GM12864 (cell line): Measurements from ENCODE around the gene PASD1.
"Not testable (repeated sequence)": the region's sequence is repeated elsewhere in the genome, so short reads cannot be mapped to it uniquely, and the experiment has no call there.

Experiments used
- DNase-seq: peaks from one replicate; pipeline ENCODE4 v3.0.0-alpha.2; 2011; ENCODE audit warnings: low read depth
- H3K4me3 ChIP-seq: 2 replicates; pipeline ENCODE4 v1.5.1; 2011; ENCODE audit warnings: mild to moderate bottlenecking, low read depth, low read length, control low read depth
- TF ChIP-seq, protein P1 (sequence below): IDR thresholded peaks from 2 replicates; pipeline ENCODE4 v1.5.1; 2011; ENCODE audit warnings: low read depth, mild to moderate bottlenecking, moderate library complexity, low read length, control low read depth, inconsistent platforms; ENCODE audit errors: missing control alignments

Gene PASD1

DNA sequence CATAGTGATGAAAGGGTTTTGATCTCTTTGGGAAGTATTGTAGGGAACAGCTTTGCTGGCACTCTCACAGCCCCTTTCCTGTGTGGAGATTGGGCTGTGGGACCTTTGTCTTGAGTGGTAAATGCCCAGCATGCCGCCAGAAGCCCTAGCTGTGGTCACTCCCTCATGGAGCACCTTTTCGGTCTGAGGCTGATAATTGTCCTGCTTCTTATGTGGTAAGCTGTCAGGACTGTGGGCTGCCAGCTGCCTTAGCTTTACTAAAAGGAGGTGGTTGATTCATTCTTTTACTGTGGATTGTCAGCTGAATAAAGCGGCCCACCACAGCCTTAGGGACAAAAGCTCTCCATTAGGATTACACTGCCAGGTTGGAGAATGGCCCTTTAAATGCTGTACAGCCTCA is 7.1 kb downstream of the PASD1 start:
- no peak overlapping the region for H3K4me3 ChIP-seq
- TF ChIP-seq, protein P1, sequence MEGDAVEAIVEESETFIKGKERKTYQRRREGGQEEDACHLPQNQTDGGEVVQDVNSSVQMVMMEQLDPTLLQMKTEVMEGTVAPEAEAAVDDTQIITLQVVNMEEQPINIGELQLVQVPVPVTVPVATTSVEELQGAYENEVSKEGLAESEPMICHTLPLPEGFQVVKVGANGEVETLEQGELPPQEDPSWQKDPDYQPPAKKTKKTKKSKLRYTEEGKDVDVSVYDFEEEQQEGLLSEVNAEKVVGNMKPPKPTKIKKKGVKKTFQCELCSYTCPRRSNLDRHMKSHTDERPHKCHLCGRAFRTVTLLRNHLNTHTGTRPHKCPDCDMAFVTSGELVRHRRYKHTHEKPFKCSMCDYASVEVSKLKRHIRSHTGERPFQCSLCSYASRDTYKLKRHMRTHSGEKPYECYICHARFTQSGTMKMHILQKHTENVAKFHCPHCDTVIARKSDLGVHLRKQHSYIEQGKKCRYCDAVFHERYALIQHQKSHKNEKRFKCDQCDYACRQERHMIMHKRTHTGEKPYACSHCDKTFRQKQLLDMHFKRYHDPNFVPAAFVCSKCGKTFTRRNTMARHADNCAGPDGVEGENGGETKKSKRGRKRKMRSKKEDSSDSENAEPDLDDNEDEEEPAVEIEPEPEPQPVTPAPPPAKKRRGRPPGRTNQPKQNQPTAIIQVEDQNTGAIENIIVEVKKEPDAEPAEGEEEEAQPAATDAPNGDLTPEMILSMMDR, result no peak
- no peak for DNase-seq

DNA sequence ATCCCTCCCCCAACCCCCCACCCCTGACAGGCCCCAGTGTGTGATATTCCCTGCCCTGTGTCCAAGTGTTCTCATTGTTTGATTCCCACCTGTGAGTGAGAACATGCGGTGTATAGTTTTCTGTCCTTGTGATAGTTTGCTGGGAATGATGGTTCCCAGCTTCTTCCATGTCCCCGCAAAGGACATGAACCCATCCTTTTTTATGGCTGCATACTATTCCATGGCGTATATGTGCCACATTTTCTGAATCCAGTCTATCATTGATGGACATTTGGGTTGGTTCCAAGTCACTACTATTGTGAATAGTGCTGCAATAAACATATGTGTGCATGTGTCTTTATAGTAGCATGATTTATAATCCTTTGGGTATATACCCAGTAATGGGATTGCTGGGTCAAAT is 29.9 kb downstream of the PASD1 start:
- not testable (repeated sequence) for H3K4me3 ChIP-seq, DNase-seq

DNA sequence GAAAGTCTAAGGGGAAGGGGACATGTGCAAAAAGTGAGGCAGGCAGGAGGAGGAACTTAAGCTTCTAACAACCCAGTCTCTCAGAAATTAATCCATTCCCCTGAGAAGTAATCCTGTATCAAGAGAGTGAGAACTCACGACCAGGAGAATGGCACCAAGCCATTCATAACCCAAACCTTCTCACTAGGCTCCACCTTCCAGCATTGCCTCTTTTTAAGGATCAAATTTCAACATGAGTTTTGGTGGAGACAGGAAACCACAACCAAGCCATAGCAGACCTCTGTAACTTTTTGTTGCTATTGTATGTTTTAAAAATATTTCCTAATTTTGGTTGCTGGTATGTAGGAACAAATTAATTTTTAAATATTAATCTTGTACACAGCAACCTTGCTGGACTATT is 32.8 kb downstream of the PASD1 start:
- H3K4me3 ChIP-seq, result no peak overlapping the region
- DNase-seq, result no peak
- TF ChIP-seq, protein P1, result no peak

DNA sequence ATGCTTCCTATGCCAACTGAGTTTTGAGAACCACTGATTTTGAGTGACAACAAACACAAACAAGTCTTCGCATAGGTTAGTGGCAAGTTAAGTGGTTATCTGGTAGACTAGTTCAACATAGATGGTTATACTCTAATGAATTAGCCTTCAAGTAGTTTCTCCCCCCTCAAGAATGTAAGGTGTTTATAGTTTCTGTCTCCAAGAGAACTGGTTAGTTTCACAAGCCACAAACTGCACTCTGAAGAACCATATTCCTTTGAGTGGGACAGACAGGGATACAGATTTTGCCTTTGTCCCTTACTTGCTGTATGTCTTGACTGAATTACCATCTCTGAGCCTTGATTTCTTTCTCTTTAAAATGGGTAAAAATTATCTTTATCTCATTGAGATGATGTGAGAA is 41.5 kb downstream of the PASD1 start:
- DNase-seq, result no peak
- no peak overlapping the region for H3K4me3 ChIP-seq
- TF ChIP-seq, protein P1, result no peak

DNA sequence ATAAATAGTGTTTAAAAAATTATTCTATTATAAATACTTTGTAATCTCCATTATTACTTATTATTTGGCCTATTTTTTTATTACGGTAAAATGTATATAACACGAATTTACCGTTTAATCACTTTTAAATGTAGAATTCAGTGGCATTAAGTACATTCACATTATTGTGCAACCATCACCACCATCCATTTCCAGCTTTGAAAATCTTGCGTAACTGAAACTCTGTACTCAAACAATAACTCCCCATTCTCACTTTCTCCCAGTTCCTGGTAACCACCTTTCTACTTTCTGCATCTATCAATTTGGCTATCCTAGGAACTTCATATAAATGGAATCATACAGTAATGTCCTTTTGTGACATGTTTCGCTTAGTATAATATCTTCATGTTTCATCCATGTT is 45.7 kb downstream of the PASD1 start:
- TF ChIP-seq, protein P1, result no peak
- DNase-seq, result no peak
- H3K4me3 ChIP-seq, result no peak overlapping the region

DNA sequence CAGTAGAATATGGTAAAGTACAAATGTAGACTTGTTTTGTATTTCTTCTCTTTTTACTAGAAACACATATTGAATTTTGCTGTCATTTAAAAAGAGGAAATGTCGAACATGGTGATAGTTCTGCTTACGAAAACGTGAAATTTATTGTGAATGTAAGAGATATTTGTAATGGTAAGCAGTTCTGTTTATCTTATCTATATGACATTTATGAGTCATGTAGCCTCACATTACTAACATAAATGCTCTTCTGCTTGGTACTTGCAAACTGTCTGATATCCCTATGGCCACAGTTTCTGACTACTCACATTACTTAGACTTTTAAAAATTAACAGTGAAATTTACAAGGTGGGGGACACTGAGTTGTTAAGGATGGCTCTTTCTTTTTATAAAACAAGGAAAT is 57.9 kb downstream of the PASD1 start:
- DNase-seq, result no peak
- H3K4me3 ChIP-seq, result no peak overlapping the region
- TF ChIP-seq, protein P1, result no peak

DNA sequence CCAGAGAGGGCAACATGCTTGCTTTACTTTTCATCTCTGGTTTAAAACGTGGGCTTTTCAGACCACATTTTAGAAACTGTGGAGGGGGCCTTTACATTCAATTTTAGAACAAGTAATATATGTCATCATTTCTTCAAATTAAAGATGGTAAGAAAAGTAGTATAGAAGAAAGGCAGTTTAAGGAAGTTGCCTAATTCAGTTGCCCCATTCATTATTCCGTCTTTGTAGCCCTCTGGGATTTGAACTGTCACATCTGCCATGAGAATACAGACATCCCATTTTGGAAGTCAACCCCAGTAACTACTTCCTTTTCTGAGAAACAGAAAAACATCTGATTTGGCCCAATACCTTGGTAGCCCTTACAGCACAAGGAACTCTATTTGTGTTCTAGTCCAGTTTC is 61.2 kb downstream of the PASD1 start:
- no peak for DNase-seq
- H3K4me3 ChIP-seq, result no peak overlapping the region
- TF ChIP-seq, protein P1, result no peak

DNA sequence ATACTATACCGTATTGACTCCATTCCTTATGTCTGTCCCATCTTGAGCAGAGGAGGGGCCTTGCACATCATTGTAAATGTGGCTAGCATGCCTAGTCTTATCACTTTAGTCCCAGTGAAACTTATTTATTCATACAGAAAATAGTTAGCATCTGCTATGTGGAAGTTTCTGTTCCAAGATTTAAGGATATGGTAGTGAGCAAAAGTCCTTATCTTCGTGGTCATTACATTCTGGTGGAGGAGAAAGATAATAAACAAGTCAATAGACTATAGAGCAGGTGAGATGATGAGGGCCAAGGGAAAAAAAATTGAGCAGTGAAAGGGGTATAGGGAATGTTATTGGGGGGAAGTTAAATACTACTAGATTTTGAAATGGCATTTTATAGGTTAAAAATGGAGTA is 68.3 kb downstream of the PASD1 start:
- TF ChIP-seq, protein P1, result no peak
- no peak for DNase-seq
- no peak overlapping the region for H3K4me3 ChIP-seq
